ENCODE measurements around the gene CFAP119. TPM values are rescaled to one million over a fixed set of nuclear protein-coding genes. Genes with fewer than 3 reads are reported as not detected.

The CFAP119 gene
- total RNA-seq, 2 donors from 2014 or later: 5.9 to 7.8 TPM

DNA sequence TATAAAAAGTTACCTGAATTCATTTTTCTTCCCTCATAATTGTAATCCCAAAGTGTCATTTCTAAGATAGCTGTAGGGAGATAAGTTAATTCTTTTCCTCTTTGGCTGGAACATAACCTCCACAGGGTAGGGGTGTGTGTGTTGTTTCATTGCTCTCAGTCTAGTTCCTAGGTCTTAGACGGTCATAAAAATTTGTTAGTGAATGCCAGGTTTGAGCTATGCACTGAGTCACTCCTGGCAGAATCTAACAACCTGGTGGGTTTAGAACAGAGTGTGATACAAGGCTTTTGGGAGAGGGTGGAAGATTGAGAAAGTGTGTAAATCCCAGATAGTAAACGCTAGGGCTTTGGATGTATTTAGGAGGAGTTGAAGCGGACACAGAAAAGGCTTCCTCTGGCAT, 14.5 kb downstream of the CFAP119 start:
- DNase-seq: peak in 1 of 2 donors; percentile 32
- peak; percentile 63 for ATAC-seq
- intact Hi-C loops (cut with DNase I, micrococcal nuclease): no loop called here

- ATAC-seq (no peak), DNase-seq (no peak)
- intact Hi-C loops (cut with DNase I, micrococcal nuclease): no loop called here
Measured at GRCh38 chr16:30746638-30747175, 15.2 kb downstream of the CFAP119 start.

- ATAC-seq (peak; percentile 18), DNase-seq (peak in 1 of 2 donors; percentile 23)
- intact Hi-C loops (cut with DNase I, micrococcal nuclease): no loop called here
Measured at GRCh38 chr16:30745082-30745481, 16.8 kb downstream of the CFAP119 start.

DNA sequence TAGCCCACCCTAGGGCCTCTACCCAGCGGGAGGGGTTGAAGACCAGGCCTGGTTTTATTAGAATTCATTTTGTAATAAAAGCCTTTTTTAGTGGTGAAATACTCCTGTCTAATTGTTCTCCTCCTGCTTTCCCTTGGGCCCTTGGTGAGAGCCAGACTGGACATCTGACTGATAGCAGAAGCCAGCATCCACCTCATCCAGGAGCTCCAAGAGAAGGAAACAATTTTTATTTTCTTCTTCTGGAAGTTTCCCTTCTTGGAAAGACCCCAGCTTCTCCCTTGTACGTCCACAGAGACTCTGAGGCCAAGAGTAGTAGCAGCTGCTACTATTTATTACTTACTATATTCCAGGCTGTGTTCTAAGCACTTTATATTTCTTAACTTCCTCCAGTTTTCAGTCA, 17.7 kb downstream of the CFAP119 start:
- ATAC-seq (no peak), DNase-seq (peak in 1 of 2 donors; percentile 24)
- intact Hi-C loops (cut with DNase I, micrococcal nuclease): no loop called here

- ATAC-seq (no peak), DNase-seq (peak in 1 of 2 donors; percentile 31)
- intact Hi-C loops (cut with DNase I, micrococcal nuclease): no loop called here
Measured at GRCh38 chr16:30743716-30744115, 18.1 kb downstream of the CFAP119 start.

- ATAC-seq (peak; percentile 67), DNase-seq (peak; percentile 62 to 83)
- intact Hi-C loops (cut with DNase I, micrococcal nuclease): no loop called here
Measured at GRCh38 chr16:30741461-30741914, 20.4 kb downstream of the CFAP119 start.

- DNase-seq: peak; percentile 92 to 95
- ATAC-seq: peak; percentile 87
- intact Hi-C loops (cut with DNase I, micrococcal nuclease): no loop called here
Measured at GRCh38 chr16:30740364-30741251, 21.3 kb downstream of the CFAP119 start.

GRCh38 chr16:30738984-30739951, 22.6 kb downstream of the CFAP119 start:
- intact Hi-C loops (cut with DNase I, micrococcal nuclease): no loop called here
- DNase-seq (peak in 1 of 2 donors; percentile 37), ATAC-seq (no peak)

DNA sequence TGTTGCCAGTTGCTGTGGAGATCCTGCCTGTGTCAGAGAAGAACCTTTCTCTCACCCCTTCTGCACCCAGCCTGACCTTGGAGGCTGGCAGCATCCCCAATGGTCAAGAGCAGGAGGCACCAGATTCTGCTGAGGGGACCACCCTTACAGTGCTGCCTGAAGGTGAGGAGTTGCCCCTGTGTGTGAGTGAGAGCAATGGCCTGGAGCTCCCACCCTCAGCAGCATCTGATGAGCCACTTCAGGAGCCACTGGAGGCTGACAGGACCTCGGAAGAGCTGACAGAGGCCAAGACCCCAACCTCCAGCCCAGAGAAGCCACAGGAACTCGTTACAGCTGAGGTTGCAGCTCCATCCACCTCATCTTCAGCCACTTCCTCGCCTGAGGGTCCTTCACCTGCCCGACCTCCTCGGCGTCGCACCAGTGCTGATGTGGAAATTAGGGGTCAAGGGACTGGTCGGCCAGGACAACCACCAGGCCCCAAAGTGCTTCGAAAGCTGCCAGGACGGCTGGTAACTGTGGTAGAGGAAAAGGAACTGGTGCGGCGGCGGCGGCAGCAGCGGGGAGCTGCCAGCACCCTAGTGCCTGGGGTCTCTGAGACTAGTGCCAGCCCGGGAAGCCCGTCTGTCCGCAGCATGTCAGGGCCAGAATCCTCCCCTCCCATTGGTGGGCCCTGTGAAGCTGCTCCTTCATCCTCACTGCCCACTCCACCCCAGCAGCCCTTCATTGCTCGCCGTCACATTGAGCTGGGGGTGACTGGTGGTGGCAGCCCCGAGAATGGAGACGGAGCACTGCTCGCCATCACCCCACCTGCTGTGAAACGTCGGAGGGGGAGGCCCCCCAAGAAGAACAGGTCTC, 23.8 kb downstream of the CFAP119 start:
- DNase-seq (peak in 1 of 2 donors; percentile 21), ATAC-seq (no peak)
- intact Hi-C loops (cut with DNase I, micrococcal nuclease): no loop called here

GRCh38 chr16:30736995-30737793, 24.7 kb downstream of the CFAP119 start:
- DNase-seq (peak in 1 of 2 donors; percentile 25), ATAC-seq (no peak)
- intact Hi-C loops (cut with DNase I, micrococcal nuclease): no loop called here

GRCh38 chr16:30731411-30731810, 30.5 kb downstream of the CFAP119 start:
- no peak for DNase-seq
- intact Hi-C loops (cut with DNase I, micrococcal nuclease): no loop called here
- ATAC-seq: no peak

DNA sequence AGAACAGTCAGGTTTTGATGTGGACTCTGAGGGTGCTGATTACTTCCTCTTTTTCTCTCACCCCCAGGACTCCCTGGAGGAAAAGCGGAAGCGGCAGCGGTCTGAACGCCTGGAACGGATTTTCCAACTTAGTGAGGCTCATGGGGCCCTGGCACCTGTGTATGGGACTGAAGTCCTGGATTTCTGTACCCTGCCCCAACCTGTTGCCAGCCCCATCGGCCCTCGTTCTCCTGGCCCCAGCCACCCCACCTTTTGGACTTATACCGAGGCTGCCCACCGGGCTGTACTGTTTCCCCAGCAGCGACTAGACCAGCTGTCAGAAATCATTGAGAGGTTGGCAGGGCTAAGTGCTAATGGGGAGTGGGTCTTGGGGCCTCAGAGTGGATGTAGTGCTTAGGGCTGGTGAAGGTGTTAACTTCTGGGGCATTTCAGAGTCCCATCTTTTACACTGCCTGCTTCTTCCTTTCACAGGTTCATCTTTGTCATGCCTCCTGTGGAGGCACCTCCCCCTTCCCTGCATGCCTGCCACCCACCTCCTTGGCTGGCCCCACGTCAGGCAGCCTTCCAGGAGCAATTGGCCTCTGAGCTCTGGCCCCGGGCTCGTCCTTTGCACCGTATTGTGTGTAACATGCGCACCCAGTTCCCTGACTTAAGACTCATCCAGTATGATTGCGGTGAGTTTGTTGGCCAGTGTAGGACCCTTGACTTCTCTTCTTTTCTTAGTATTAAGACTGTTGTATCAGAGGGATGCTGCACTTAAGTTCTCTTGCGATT, 32.8 kb downstream of the CFAP119 start:
- DNase-seq (peak; percentile 78 to 79), ATAC-seq (peak; percentile 74)
- intact Hi-C loops (cut with DNase I, micrococcal nuclease): no loop called here

GRCh38 chr16:30728321-30728720, 33.5 kb downstream of the CFAP119 start:
- intact Hi-C loops (cut with DNase I, micrococcal nuclease): no loop called here
- ATAC-seq: no peak
- DNase-seq: no peak

- DNase-seq (peak; percentile 28 to 48), ATAC-seq (no peak)
- intact Hi-C loops (cut with DNase I, micrococcal nuclease): no loop called here
Measured at GRCh38 chr16:30725418-30725792, 36.5 kb downstream of the CFAP119 start.

GRCh38 chr16:30724641-30725417, 37.0 kb downstream of the CFAP119 start:
- DNase-seq (peak; percentile 63 to 78), ATAC-seq (peak; percentile 72)
- intact Hi-C loops (cut with DNase I, micrococcal nuclease): no loop called here

DNA sequence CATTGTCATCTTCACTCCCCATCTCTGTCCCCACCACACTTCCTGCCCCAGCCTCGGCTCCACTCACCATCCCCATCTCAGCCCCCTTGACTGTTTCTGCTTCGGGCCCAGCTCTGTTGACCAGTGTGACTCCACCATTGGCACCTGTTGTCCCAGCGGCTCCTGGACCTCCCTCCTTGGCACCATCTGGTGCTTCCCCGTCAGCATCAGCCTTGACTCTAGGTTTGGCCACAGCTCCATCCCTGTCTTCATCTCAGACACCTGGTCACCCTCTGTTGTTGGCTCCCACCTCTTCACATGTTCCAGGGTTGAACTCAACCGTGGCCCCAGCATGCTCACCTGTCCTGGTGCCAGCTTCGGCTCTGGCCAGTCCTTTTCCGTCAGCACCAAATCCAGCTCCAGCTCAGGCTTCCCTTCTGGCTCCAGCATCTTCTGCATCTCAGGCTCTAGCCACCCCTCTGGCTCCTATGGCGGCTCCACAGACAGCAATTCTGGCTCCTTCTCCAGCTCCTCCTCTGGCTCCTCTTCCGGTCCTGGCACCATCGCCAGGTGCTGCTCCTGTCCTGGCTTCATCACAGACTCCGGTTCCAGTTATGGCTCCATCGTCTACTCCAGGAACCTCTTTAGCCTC, 38.0 kb downstream of the CFAP119 start:
- ATAC-seq (no peak), DNase-seq (no peak)
- intact Hi-C loops (cut with DNase I, micrococcal nuclease): no loop called here
